ENCODE measurements around the gene NYNRIN.
"Not testable (repeated sequence)": the region's sequence is repeated elsewhere in the genome, so short reads cannot be mapped to it uniquely, and the experiment has no call there.

Gene NYNRIN

GRCh38 chr14:24398653-24399446 lies at the start of gene NYNRIN:
TSS of gene NYNRIN (plus strand) at chr14:24399003. CDS start at chr14:24399247, 244 bp downstream.
- peak; percentile 12 for DNase-seq

GRCh38 chr14:24349742-24350141 lies 49.1 kb upstream of the NYNRIN start:
- no peak for DNase-seq

GRCh38 chr14:24351517-24351916 lies 47.3 kb upstream of the NYNRIN start:
- no peak for DNase-seq

- no peak for DNase-seq
These were observed 45.0 kb upstream of the NYNRIN start for GRCh38 chr14:24353559-24354481.

GRCh38 chr14:24354482-24354825 lies 44.3 kb upstream of the NYNRIN start:
- DNase-seq: not testable (repeated sequence)

- no peak for DNase-seq
These were observed 43.8 kb upstream of the NYNRIN start for GRCh38 chr14:24355009-24355408.

- no peak for DNase-seq
These were observed 42.6 kb upstream of the NYNRIN start for GRCh38 chr14:24356208-24356607.

GRCh38 chr14:24360281-24360680 lies 38.5 kb upstream of the NYNRIN start:
- no peak for DNase-seq

GRCh38 chr14:24361326-24361725 lies 37.5 kb upstream of the NYNRIN start:
- no peak for DNase-seq

- no peak for DNase-seq
These were observed 36.4 kb upstream of the NYNRIN start for GRCh38 chr14:24362241-24362960.

GRCh38 chr14:24363401-24363800 lies 35.4 kb upstream of the NYNRIN start:
- DNase-seq: no peak

GRCh38 chr14:24364841-24365240 lies 34.0 kb upstream of the NYNRIN start:
- no peak for DNase-seq

GRCh38 chr14:24365600-24366412 lies 33.0 kb upstream of the NYNRIN start:
- peak; percentile 79 for DNase-seq

- DNase-seq: no peak
These were observed 32.4 kb upstream of the NYNRIN start for GRCh38 chr14:24366413-24366720.

- peak; percentile 100 for DNase-seq
These were observed 31.9 kb upstream of the NYNRIN start for GRCh38 chr14:24366721-24367513.

GRCh38 chr14:24367514-24368211 lies 31.1 kb upstream of the NYNRIN start, which contains the start of gene NFATC4:
TSS of gene NFATC4 (plus strand) at chr14:24368184. CDS start at chr14:24368341, 157 bp downstream.
- peak; percentile 90 for DNase-seq

GRCh38 chr14:24368212-24368561 lies 30.6 kb upstream of the NYNRIN start:
- DNase-seq: no peak

GRCh38 chr14:24368562-24369252 lies 30.1 kb upstream of the NYNRIN start:
- peak; percentile 77 for DNase-seq

GRCh38 chr14:24369463-24369862 lies 29.3 kb upstream of the NYNRIN start:
- DNase-seq: no peak
